Right kidney (tissue), 1 donor: ENCODE measurements around the gene FZR1.
"Not testable (repeated sequence)": the region's sequence is repeated elsewhere in the genome, so short reads cannot be mapped to it uniquely, and the experiment has no call there.

Experiments
- DNase-seq: peaks from one replicate; pipeline ENCODE4 v3.0.0-alpha.2; 2016

FZR1 gene

GRCh38 chr19:3545669-3546034 is 39.5 kb downstream of the FZR1 start:
- DNase-seq: no peak

GRCh38 chr19:3546119-3546518 is 40.0 kb downstream of the FZR1 start:
- DNase-seq: no peak

- DNase-seq: no peak
Measured at GRCh38 chr19:3547301-3547731, 41.2 kb downstream of the FZR1 start.

- no peak for DNase-seq
Measured at GRCh38 chr19:3547767-3548282, 41.7 kb downstream of the FZR1 start.

GRCh38 chr19:3548606-3549005 is 42.5 kb downstream of the FZR1 start:
- no peak for DNase-seq

GRCh38 chr19:3549816-3550215 is 43.7 kb downstream of the FZR1 start:
- no peak for DNase-seq

GRCh38 chr19:3550947-3551791 is 45.1 kb downstream of the FZR1 start:
- no peak for DNase-seq

GRCh38 chr19:3551792-3552095 is 45.6 kb downstream of the FZR1 start:
- DNase-seq: no peak

- DNase-seq: no peak
Measured at GRCh38 chr19:3554254-3555083, 48.4 kb downstream of the FZR1 start.

GRCh38 chr19:3555653-3556422 is 49.7 kb downstream of the FZR1 start:
- DNase-seq: no peak

- no peak for DNase-seq
Measured at GRCh38 chr19:3556423-3556977, 50.4 kb downstream of the FZR1 start.

GRCh38 chr19:3556978-3557460 is 50.9 kb downstream of the FZR1 start:
- peak; percentile 71 for DNase-seq

- peak; percentile 89 for DNase-seq
Measured at GRCh38 chr19:3557461-3558248, 51.5 kb downstream of the FZR1 start, which contains the start of gene MFSD12. Gene MFSD12, minus strand, starts transcription at chr19:3557586. Its CDS starts 183 bp downstream, at chr19:3557403.

GRCh38 chr19:3563709-3564524 is 57.8 kb downstream of the FZR1 start:
- DNase-seq: no peak

GRCh38 chr19:3565139-3565538 is 59.0 kb downstream of the FZR1 start:
- no peak for DNase-seq

GRCh38 chr19:3570042-3570441 is 63.9 kb downstream of the FZR1 start:
- not testable (repeated sequence) for DNase-seq

GRCh38 chr19:3570606-3571011 is 64.5 kb downstream of the FZR1 start:
- no peak for DNase-seq

GRCh38 chr19:3572132-3572854 is 66.2 kb downstream of the FZR1 start:
- DNase-seq: peak; percentile 94

GRCh38 chr19:3572855-3573161 is 66.7 kb downstream of the FZR1 start, which contains the start of gene HMG20B:
Gene HMG20B, plus strand, starts transcription at chr19:3572944. Its CDS starts 366 bp downstream, at chr19:3573310.
- no peak for DNase-seq
